ENCODE data around the gene SYNPO2. TPM values are rescaled to one million over a fixed set of nuclear protein-coding genes. Genes with fewer than 3 reads are reported as not detected.

Gene SYNPO2
- total and polyA plus RNA-seq, 2 donors (not counting 1 experiment from before 2014, with no cell fraction given) = 0.03 to 0.20 TPM

DNA sequence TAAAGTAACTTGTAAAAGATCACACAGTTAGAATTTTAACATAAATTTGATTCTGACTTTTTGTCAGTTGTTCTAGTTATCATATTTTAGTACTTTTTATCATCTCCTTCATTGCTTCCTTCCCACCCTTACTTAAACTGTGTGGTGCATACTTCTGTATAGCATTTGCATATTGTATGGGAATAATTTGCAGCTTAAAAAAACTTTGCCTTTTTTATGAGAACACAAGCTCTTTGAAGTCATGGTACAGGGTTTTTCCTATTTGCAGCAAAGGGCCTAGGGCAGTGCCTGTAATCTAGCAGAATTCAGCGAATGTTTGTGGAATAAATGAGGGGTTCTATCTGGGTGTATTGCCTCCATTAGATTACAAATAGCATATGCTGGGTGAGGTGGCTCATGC is 41.6 kb downstream of the SYNPO2 start:
- H3K79me2 ChIP-seq (ENCODE audit: control insufficient read depth, insufficient read depth, low read length) = no peaks in the 10 kb centered on the region
- Mint-ChIP-seq H3K4me1 (no peaks in the 10 kb centered on the region), H3K27ac (no peak overlapping the region), H3K4me3 (no peak overlapping the region), H3K27me3 (peaks cover 7% of the 10 kb centered on the region), H3K9me3 (ENCODE audit: insufficient read depth) (no peaks in the 10 kb centered on the region)
- ChIA-PET CTCF (no interaction called here), POLR2A (no interaction called here)
- peaks cover 0 to 4% (median 0%) of the 10 kb centered on the region in 4 experiments for H3K27me3 ChIP-seq (replicated peaks in 1 of 4; ENCODE audit: control extremely low read depth in 1 of 4, control insufficient read depth in 3 of 4, insufficient read depth in 4 of 4, low read length in 3 of 4)
- no peak overlapping the region for H2AFZ ChIP-seq (ENCODE audit: insufficient read depth, low read depth, low read length, poor library complexity, severe bottlenecking)
- H3K27ac ChIP-seq (ENCODE audit: low read length in 2 of 2) = no peak overlapping the region
- intact Hi-C loops (cut with micrococcal nuclease) = no loop called here
- H3K9ac ChIP-seq (ENCODE audit: low read length) = no peak overlapping the region
- WGBS (ENCODE audit: insufficient coverage) = no CpG with 5 or more reads among the region's 1 CpG
- no peak overlapping the region for H3K4me2 ChIP-seq (replicated peaks; ENCODE audit: low read depth, low read length, poor library complexity, severe bottlenecking)
- TF ChIP-seq EZH2 (IDR thresholded peaks at IDR 0.05; ENCODE audit: borderline replicate concordance, insufficient read depth, low read depth, low read length, poor library complexity, severe bottlenecking) = no peak
- TF ChIP-seq, protein P1, sequence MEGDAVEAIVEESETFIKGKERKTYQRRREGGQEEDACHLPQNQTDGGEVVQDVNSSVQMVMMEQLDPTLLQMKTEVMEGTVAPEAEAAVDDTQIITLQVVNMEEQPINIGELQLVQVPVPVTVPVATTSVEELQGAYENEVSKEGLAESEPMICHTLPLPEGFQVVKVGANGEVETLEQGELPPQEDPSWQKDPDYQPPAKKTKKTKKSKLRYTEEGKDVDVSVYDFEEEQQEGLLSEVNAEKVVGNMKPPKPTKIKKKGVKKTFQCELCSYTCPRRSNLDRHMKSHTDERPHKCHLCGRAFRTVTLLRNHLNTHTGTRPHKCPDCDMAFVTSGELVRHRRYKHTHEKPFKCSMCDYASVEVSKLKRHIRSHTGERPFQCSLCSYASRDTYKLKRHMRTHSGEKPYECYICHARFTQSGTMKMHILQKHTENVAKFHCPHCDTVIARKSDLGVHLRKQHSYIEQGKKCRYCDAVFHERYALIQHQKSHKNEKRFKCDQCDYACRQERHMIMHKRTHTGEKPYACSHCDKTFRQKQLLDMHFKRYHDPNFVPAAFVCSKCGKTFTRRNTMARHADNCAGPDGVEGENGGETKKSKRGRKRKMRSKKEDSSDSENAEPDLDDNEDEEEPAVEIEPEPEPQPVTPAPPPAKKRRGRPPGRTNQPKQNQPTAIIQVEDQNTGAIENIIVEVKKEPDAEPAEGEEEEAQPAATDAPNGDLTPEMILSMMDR (IDR thresholded peaks at IDR 0.05) = no peak
- DNase-seq = no peak
- H3K4me3 ChIP-seq (ENCODE audit: control extremely low read depth in 1 of 5, extremely low read depth in 1 of 5, insufficient read depth in 1 of 5, low read depth in 2 of 5, low read length in 4 of 5) = no peak overlapping the region
- H4K20me1 ChIP-seq (ENCODE audit: control insufficient read depth, insufficient read depth, low read length, poor library complexity, severe bottlenecking) = no peaks in the 10 kb centered on the region
- H3K36me3 ChIP-seq (replicated peaks in 1 of 2; ENCODE audit: control extremely low read depth in 1 of 2, control insufficient read depth in 1 of 2, extremely low read depth in 1 of 2, insufficient read depth in 2 of 2, low read length in 1 of 2) = no peaks in the 10 kb centered on the region
- H3K9me3 ChIP-seq (ENCODE audit: control extremely low read depth in 1 of 3, control insufficient read depth in 2 of 3, insufficient read depth in 1 of 3, low read length in 2 of 3) = no peaks in the 10 kb centered on the region
- no peaks in the 10 kb centered on the region for H3K4me1 ChIP-seq (ENCODE audit: control insufficient read depth in 2 of 2, insufficient read depth in 2 of 2, low read length in 2 of 2)
- no peak for ATAC-seq (ENCODE audit: low read depth)

DNA sequence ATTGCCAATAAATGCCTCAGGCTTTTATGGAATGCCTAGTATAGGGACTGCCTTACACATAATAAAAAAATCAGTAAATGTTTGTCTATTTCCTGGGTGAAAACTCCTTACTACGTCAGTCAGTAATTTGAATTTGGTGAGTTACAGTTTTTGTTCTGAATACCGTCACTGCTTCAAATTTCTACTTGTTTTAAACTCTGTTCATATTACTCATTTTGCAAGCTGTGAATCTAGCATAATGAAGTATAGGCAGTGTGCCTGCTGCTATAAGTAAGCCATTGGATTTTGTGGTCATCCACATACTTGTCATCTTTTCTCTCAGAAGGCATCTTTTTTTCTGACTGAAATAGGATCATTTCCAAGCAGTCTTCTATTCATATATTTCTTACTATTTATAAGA is 43.1 kb downstream of the SYNPO2 start:
- ChIA-PET POLR2A (no interaction called here), CTCF (no interaction called here)
- H4K20me1 ChIP-seq (ENCODE audit: control insufficient read depth, insufficient read depth, low read length, poor library complexity, severe bottlenecking) = no peaks in the 10 kb centered on the region
- no peak overlapping the region for H3K9ac ChIP-seq (ENCODE audit: low read length)
- no peak overlapping the region for H3K27ac ChIP-seq (ENCODE audit: low read length in 2 of 2)
- no peak overlapping the region for H3K27ac Mint-ChIP-seq
- no peaks in the 10 kb centered on the region for H3K36me3 ChIP-seq (replicated peaks in 1 of 2; ENCODE audit: control extremely low read depth in 1 of 2, control insufficient read depth in 1 of 2, extremely low read depth in 1 of 2, insufficient read depth in 2 of 2, low read length in 1 of 2)
- no peak overlapping the region for H3K4me2 ChIP-seq (replicated peaks; ENCODE audit: low read depth, low read length, poor library complexity, severe bottlenecking)
- intact Hi-C loops (cut with micrococcal nuclease) = no loop called here
- H3K27me3 ChIP-seq (replicated peaks in 1 of 4; ENCODE audit: control extremely low read depth in 1 of 4, control insufficient read depth in 3 of 4, insufficient read depth in 4 of 4, low read length in 3 of 4) = peaks cover 0 to 4% (median 0%) of the 10 kb centered on the region in 4 experiments
- no peak for DNase-seq
- ATAC-seq (ENCODE audit: low read depth) = no peak
- no peaks in the 10 kb centered on the region for H3K4me1 Mint-ChIP-seq
- no peak for TF ChIP-seq EZH2 (IDR thresholded peaks at IDR 0.05; ENCODE audit: borderline replicate concordance, insufficient read depth, low read depth, low read length, poor library complexity, severe bottlenecking)
- TF ChIP-seq, protein P1 (IDR thresholded peaks at IDR 0.05) = no peak
- no peaks in the 10 kb centered on the region for H3K9me3 Mint-ChIP-seq (ENCODE audit: insufficient read depth)
- no peak overlapping the region for H2AFZ ChIP-seq (ENCODE audit: insufficient read depth, low read depth, low read length, poor library complexity, severe bottlenecking)
- no peak overlapping the region for H3K4me3 Mint-ChIP-seq
- no peaks in the 10 kb centered on the region for H3K9me3 ChIP-seq (ENCODE audit: control extremely low read depth in 1 of 3, control insufficient read depth in 2 of 3, insufficient read depth in 1 of 3, low read length in 2 of 3)
- no peaks in the 10 kb centered on the region for H3K4me1 ChIP-seq (ENCODE audit: control insufficient read depth in 2 of 2, insufficient read depth in 2 of 2, low read length in 2 of 2)
- peaks cover 7% of the 10 kb centered on the region for H3K27me3 Mint-ChIP-seq
- no peak overlapping the region for H3K4me3 ChIP-seq (ENCODE audit: control extremely low read depth in 1 of 5, extremely low read depth in 1 of 5, insufficient read depth in 1 of 5, low read depth in 2 of 5, low read length in 4 of 5)
- no peaks in the 10 kb centered on the region for H3K79me2 ChIP-seq (ENCODE audit: control insufficient read depth, insufficient read depth, low read length)
- WGBS (ENCODE audit: insufficient coverage) = no CpG with 5 or more reads among the region's 2 CpGs

All from B cell (primary cell).